GM19328 (cell line): ENCODE data around the gene MRPL20.

Experiments
- ATAC-seq: cut with Tn5 transposase; IDR thresholded peaks from one replicate; pipeline ENCODE4 v1.9.1; 2021; ENCODE audit warnings: mild to moderate bottlenecking, moderate library complexity; ENCODE audit not compliant: unreplicated experiment

Gene MRPL20

GRCh38 chr1:1366699-1367066 is 40.4 kb downstream of the MRPL20 start:
- no peak for ATAC-seq

GRCh38 chr1:1365875-1366698 is 41.0 kb downstream of the MRPL20 start:
- ATAC-seq: no peak

GRCh38 chr1:1364266-1364665 is 42.8 kb downstream of the MRPL20 start:
- no peak for ATAC-seq

GRCh38 chr1:1361982-1362423 is 45.1 kb downstream of the MRPL20 start:
- ATAC-seq: no peak

- no peak for ATAC-seq
These were observed 45.7 kb downstream of the MRPL20 start for GRCh38 chr1:1361233-1361981.

GRCh38 chr1:1360506-1361169 is 46.5 kb downstream of the MRPL20 start:
- ATAC-seq: no peak

GRCh38 chr1:1359664-1360468 is 47.2 kb downstream of the MRPL20 start:
- no peak for ATAC-seq

- no peak for ATAC-seq
These were observed 47.8 kb downstream of the MRPL20 start for GRCh38 chr1:1359308-1359663.

GRCh38 chr1:1358433-1359271 is 48.4 kb downstream of the MRPL20 start, which contains the start of gene MXRA8:
Gene MXRA8, minus strand, starts transcription at chr1:1358555. Its CDS starts 51 bp downstream, at chr1:1358504.
- ATAC-seq: no peak

- no peak for ATAC-seq
These were observed 49.1 kb downstream of the MRPL20 start for GRCh38 chr1:1357871-1358432.

GRCh38 chr1:1356796-1357401 is 50.2 kb downstream of the MRPL20 start:
- no peak for ATAC-seq

GRCh38 chr1:1356166-1356795 is 50.8 kb downstream of the MRPL20 start:
- ATAC-seq: no peak

- ATAC-seq: no peak
These were observed 51.7 kb downstream of the MRPL20 start for GRCh38 chr1:1355416-1355815.

GRCh38 chr1:1354271-1355247 is 52.5 kb downstream of the MRPL20 start:
- ATAC-seq: no peak

GRCh38 chr1:1353389-1354151 is 53.5 kb downstream of the MRPL20 start:
- no peak for ATAC-seq

- no peak for ATAC-seq
These were observed 54.2 kb downstream of the MRPL20 start for GRCh38 chr1:1352786-1353388.
